HEK293T (cell line): ENCODE measurements around the gene BID.

Source experiments
- ARNT ChIP-seq: fragments of 450-650 bp; IDR thresholded peaks from 2 replicates; pipeline ENCODE4 v1.6.1; 2017; ENCODE audit warnings: mild to moderate bottlenecking
- BHLHE40 ChIP-seq: fragments of 450-650 bp; IDR thresholded peaks from 2 replicates; pipeline ENCODE4 v1.6.1; 2016; ENCODE audit warnings: mild to moderate bottlenecking, moderate library complexity, borderline replicate concordance
- CTBP1 ChIP-seq: fragments of 450-650 bp; IDR thresholded peaks from 2 replicates; pipeline ENCODE4 v1.6.1; 2016; ENCODE audit warnings: borderline replicate concordance
- FOXM1 ChIP-seq: fragments of 450-650 bp; IDR thresholded peaks from 2 replicates; pipeline ENCODE4 v1.6.1; 2017; ENCODE audit warnings: mild to moderate bottlenecking, borderline replicate concordance
- L3MBTL2 ChIP-seq: fragments of 450-650 bp; conservative IDR thresholded peaks from 2 replicates; pipeline ENCODE4 v1.6.1; 2016; ENCODE audit warnings: mild to moderate bottlenecking
- LEF1 ChIP-seq: fragments of 450-650 bp; IDR thresholded peaks from 2 replicates; pipeline ENCODE4 v1.6.1; 2017; ENCODE audit warnings: mild to moderate bottlenecking, borderline replicate concordance
- SP1 ChIP-seq: fragments of 450-650 bp; IDR thresholded peaks from 2 replicates; pipeline ENCODE4 v1.6.1; 2017

GRCh38 chr22:17769013-17769715 is 5.1 kb downstream of the BID start:
- TF ChIP-seq ARNT (no peak), SP1 (no peak), L3MBTL2 (no peak), LEF1 (no peak), CTBP1 (no peak), FOXM1 (no peak), BHLHE40 (no peak)
